ENCODE results near the gene SLC7A10. TPM values are rescaled to one million over a fixed set of nuclear protein-coding genes. Genes with fewer than 3 reads are reported as not detected.
"Not testable (repeated sequence)": the region's sequence is repeated elsewhere in the genome, so short reads cannot be mapped to it uniquely, and the experiment has no call there.

SLC7A10 gene
- total RNA-seq, 2 donors from 2014 or later: not detected

DNA sequence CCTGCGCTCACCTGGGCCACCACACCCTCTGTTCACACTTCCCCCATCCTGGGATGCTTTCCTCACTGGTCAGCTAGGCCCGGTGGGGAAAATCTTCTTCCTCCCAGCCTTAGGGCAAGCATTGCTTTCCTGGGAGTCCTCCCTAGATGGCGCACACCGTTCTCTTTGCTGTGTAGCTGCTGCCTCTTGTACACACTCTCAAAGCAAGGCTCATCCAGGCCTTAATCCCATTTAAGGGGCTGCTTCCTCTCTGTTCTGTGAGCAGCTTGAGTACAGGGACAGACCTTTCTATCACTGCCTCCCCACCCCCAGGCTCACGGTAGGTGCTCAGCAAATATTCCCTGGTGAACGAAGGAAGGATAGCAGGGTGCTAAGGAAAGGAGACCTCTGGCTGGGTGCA, 11.1 kb downstream of the SLC7A10 start:
- no peaks in the 10 kb centered on the region for H3K27me3 Mint-ChIP-seq (ENCODE audit: low read depth)
- no peak for ATAC-seq (replicated peaks in 1 of 2)
- H3K9me3 Mint-ChIP-seq: no peaks in the 10 kb centered on the region
- H3K36me3 Mint-ChIP-seq (ENCODE audit: insufficient read depth in 2 of 2): no peaks in the 10 kb centered on the region
- no peak overlapping the region for H3K4me3 Mint-ChIP-seq
- no peak overlapping the region for H3K27ac Mint-ChIP-seq
- DNase-seq: no peak
- no peaks in the 10 kb centered on the region for H3K4me1 Mint-ChIP-seq (ENCODE audit: low read depth)

DNA sequence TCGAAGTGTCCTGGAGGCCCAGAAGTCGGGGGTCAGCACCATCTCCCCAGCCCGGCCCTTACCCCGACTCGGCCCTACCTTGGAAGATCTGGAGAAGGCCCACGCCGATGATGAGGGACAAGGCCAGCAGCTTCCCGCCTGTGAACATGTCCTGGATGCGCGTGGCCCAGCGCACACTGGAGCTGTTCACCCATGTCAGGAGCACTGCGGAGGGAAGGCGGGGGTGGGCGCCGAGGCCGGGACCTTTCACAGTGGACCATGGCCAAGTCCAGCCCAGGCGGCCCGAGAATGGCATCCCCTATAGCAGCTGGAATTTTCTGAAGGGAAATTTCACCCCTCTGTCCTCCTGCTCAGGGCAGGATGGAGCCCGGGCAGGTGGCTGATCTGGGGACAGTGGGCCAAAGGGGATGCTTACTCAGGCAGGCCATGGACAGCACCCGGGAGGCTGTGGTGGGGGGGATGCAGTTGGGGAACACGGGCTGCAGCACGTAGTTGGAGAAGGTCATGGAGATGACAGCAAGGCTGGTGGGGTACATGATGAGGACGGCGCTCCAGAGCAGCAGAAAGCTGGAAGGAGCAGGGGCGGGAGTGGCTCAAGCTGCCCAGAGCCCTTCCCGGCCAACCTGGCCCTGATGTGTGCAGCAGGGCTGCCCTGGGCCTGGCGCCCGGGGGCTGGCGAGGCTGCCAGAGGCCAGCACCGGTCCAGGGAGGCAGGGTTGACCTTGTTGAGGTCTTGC, 13.0 kb downstream of the SLC7A10 start:
- H3K27me3 Mint-ChIP-seq (ENCODE audit: low read depth): no peaks in the 10 kb centered on the region
- no peaks in the 10 kb centered on the region for H3K36me3 Mint-ChIP-seq (ENCODE audit: insufficient read depth in 2 of 2)
- no peak overlapping the region for H3K4me3 Mint-ChIP-seq
- DNase-seq (no peak), ATAC-seq (replicated peaks in 1 of 2) (no peak)
- no peaks in the 10 kb centered on the region for H3K9me3 Mint-ChIP-seq
- no peak overlapping the region for H3K27ac Mint-ChIP-seq
- H3K4me1 Mint-ChIP-seq (ENCODE audit: low read depth): no peaks in the 10 kb centered on the region

DNA sequence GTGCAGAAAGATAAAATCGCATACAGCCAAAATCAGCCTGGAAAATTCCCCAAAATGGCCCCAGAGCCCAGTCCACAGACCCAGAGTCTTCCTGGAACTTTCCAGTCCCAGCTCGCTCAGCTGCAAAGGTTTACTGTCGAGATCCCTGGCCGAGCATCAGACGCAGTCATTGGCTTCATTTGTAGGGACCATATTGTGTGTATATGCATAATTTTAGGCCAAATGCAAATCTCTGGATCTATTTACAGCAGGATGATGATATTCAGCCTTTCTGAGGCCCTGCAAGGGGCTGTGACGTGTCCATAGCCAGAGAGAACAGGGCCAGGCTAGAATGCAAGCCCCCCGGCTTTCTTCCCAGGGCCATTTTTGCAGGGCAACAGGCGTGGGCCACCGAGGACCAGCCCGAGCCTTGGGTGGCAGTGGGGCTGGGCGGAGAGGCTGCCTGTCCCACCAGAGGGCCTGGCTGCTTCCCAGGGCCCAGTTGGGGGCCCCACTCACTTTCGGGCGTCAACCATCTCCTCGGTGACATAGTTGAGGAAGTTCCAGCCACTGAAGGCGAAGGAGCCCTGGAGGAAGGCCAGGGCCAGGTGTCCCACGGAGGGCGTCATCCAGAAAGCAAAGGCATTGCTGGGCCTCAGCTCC, 13.7 kb downstream of the SLC7A10 start:
- ATAC-seq (replicated peaks in 1 of 2) (no peak), DNase-seq (no peak)
- Mint-ChIP-seq H3K4me1 (ENCODE audit: low read depth) (no peaks in the 10 kb centered on the region), H3K36me3 (ENCODE audit: insufficient read depth in 2 of 2) (no peaks in the 10 kb centered on the region), H3K4me3 (no peak overlapping the region), H3K27ac (no peak overlapping the region), H3K9me3 (no peaks in the 10 kb centered on the region), H3K27me3 (ENCODE audit: low read depth) (no peaks in the 10 kb centered on the region)

DNA sequence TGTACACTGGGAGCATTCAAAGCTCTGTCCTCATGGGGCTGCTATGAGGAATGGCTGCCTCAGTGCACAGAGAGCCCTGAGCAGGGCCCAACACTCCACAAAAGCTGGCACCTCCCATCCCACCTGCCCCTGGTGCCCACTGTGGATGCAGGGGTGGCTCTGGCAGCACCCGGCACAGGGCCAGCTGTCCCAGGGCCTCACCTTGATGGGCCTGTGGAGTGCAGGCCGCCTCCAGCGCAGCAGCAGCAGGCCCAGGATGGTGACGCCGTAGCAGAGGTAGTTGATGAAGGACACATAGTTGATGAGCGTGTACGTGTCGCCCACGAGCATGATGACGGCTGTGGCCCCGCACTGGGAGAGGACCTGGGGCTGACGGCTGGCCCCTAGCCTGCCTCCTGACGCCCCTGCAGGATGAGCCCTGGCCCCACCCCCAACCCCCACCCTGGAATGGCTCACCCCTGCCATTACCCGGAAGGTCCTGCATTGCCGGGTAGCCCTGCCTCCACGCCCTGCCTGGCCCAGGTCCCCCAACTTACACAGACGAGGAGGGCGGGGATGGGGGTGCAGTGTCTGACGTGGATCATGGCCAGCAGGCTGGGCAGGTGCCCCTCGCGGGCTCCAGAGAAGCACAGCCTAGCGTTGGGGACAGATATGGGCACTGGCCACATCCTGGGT, 15.2 kb downstream of the SLC7A10 start:
- H3K4me3 Mint-ChIP-seq: no peak overlapping the region
- no peak for ATAC-seq (replicated peaks in 1 of 2)
- H3K27ac Mint-ChIP-seq: no peak overlapping the region

DNA sequence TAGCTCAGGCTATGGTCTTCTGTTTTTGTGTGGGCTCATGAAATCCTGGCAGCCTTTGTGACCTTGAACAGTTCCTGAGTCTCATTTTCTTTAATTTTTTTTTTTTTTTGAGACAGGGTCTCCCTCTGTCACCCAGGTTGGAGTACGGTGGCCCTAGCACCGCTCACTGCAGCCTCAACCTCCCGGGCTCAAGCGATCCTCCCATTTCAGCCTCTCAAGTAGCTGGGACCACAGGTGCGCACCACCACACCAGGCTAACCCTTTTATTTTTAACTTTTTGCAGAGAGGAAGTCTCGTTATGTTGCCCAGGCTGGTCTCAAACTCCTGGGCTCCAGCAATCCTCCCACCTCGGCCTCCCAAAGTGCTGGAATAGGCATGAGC, 15.8 kb downstream of the SLC7A10 start:
- ATAC-seq (replicated peaks in 1 of 2); H3K4me1 Mint-ChIP-seq (ENCODE audit: low read depth); DNase-seq; H3K27me3 Mint-ChIP-seq (ENCODE audit: low read depth); H3K27ac Mint-ChIP-seq; H3K36me3 Mint-ChIP-seq (ENCODE audit: insufficient read depth in 2 of 2); H3K4me3 Mint-ChIP-seq; H3K9me3 Mint-ChIP-seq: not testable (repeated sequence)

More for the DNA sequence above, 15.2 kb downstream of the SLC7A10 start:
- H3K36me3 Mint-ChIP-seq (ENCODE audit: insufficient read depth in 2 of 2): no peaks in the 10 kb centered on the region
- no peak for DNase-seq
- no peaks in the 10 kb centered on the region for H3K9me3 Mint-ChIP-seq
- H3K4me1 Mint-ChIP-seq (ENCODE audit: low read depth): no peaks in the 10 kb centered on the region
- no peaks in the 10 kb centered on the region for H3K27me3 Mint-ChIP-seq (ENCODE audit: low read depth)

DNA sequence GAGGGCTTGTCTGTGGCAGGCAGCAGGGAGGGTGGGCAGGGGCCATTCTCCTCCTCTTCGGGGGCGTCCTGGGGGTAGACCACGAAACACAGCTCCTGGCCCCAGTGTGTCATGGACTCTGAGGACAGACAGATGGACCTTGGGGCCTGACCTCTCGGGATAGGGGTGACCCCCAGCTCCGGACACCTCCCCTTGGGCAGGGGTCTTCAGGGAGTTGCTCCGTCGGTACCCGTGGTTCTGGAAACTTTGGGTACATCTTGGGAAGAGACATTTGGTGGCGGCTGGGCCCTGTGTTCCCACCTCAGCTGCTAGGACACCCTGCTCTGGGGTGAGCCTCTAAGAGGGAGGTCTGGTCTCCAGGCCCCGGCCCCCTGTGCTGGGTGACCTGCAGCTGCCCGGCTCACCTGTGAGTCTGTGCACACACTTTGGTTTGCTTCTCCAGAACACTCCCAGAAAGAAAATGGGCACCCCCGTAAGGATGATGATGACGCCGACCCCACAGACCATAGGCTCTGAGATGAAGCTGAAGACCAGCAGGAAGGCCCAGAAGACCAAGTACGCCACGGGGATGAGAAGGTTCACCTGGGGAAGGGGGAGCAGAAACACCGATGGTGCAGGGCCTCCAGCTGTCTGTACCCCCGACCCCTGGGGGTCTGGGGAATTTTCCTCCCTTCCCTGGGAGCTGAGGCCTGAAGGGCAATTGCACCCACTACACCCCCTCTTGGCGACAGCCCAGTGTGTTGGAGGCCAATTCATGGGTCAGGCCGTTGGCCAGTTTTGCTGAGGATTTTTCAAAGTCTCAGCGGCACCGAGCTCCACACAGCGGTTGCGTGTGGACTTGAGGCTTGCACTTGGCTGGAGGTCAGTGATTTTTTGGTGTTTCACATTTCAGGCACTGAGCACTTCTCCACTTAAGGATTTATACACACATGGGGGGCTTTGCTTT, 16.5 kb downstream of the SLC7A10 start:
- DNase-seq (no peak), ATAC-seq (replicated peaks in 1 of 2) (no peak)
- H3K27ac Mint-ChIP-seq: no peak overlapping the region
- H3K4me1 Mint-ChIP-seq (ENCODE audit: low read depth): no peaks in the 10 kb centered on the region
- H3K9me3 Mint-ChIP-seq: no peaks in the 10 kb centered on the region
- H3K27me3 Mint-ChIP-seq (ENCODE audit: low read depth): no peaks in the 10 kb centered on the region
- no peak overlapping the region for H3K4me3 Mint-ChIP-seq
- H3K36me3 Mint-ChIP-seq (ENCODE audit: insufficient read depth in 2 of 2): no peaks in the 10 kb centered on the region

DNA sequence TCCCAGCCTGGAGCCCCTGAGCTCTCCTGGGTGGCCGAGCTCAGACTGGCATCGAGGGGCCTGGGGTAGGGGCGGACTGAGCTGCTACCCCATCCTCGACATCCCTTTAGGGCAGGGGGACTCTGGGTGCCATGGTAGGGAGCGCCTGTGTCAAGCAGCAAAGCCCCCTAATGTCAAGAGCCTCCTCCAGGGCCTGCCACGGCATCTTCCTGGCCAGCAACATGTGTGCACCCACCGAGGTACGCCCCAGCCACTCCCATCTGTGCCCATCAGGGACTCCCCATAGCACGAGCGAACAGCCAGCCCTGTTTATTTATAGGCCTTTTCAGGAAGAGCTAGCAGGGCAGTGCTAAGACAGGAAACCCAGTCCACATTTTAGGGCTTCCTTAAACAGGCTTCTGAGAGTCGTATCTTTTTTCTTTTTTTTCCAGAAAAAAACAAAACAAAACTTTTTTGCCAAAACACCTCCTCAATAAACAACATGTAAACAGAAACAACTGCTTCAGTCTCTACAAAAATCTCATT, 17.2 kb downstream of the SLC7A10 start:
- Mint-ChIP-seq H3K27me3 (ENCODE audit: low read depth) (no peaks in the 10 kb centered on the region), H3K4me3 (no peak overlapping the region), H3K36me3 (ENCODE audit: insufficient read depth in 2 of 2) (no peaks in the 10 kb centered on the region), H3K27ac (no peak overlapping the region), H3K9me3 (no peaks in the 10 kb centered on the region), H3K4me1 (ENCODE audit: low read depth) (no peaks in the 10 kb centered on the region)
- DNase-seq: no peak
- no peak for ATAC-seq (replicated peaks in 1 of 2)

DNA sequence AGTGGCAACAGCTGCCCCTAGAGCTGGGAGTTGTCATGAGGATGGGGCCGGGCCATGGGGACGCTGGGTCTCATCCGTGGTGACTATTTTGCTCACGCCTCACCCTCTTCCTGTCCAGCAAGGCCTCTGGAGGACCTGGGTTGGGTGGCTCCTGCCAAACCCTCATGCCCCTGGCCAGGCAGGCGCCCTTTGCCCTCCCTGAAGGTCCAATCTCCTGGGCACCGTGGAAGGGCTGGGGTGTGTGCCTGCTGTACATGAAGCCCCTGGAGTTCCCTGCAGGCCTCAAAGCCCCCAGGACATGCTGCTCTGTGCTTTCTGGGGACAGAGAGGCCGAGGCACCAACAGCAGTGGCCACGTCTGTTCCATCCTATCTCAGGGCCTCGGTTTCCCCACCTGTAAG, 17.7 kb downstream of the SLC7A10 start:
- Mint-ChIP-seq H3K36me3 (ENCODE audit: insufficient read depth in 2 of 2) (no peaks in the 10 kb centered on the region), H3K4me3 (no peak overlapping the region), H3K4me1 (ENCODE audit: low read depth) (no peaks in the 10 kb centered on the region), H3K27ac (no peak overlapping the region), H3K9me3 (no peaks in the 10 kb centered on the region), H3K27me3 (ENCODE audit: low read depth) (no peaks in the 10 kb centered on the region)
- DNase-seq: no peak
- no peak for ATAC-seq (replicated peaks in 1 of 2)

DNA sequence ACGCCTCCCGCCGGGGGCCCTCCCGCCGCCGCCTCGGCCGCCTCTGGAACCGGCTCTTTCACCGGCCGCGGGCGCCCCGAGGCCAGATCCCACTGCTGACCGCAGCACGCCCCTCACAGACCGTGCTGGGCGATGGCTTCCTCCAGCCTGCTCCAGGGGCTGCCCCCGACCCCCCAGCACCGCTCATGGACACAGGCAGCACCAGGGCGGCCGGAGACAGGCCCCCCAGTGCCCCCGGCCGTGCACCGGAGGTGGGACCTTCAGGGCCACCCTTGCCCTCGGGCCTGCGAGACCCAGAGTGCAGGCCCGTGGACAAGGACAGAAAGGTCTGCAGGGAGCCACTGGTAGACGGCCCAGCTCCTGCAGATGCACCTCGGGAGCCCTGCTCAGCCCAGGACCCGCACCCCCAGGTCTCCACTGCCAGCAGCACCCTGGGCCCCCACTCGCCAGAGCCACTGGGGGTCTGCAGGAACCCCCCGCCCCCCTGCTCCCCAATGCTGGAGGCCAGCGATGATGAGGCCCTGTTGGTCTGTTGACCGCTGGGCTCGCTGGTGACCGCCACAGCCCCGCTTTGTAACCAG, 18.5 kb downstream of the SLC7A10 start:
- DNase-seq (no peak), ATAC-seq (replicated peaks in 1 of 2) (no peak)
- Mint-ChIP-seq H3K4me3 (no peak overlapping the region), H3K27ac (no peak overlapping the region), H3K27me3 (ENCODE audit: low read depth) (no peaks in the 10 kb centered on the region), H3K4me1 (ENCODE audit: low read depth) (no peaks in the 10 kb centered on the region), H3K9me3 (no peaks in the 10 kb centered on the region), H3K36me3 (ENCODE audit: insufficient read depth in 2 of 2) (no peaks in the 10 kb centered on the region)

DNA sequence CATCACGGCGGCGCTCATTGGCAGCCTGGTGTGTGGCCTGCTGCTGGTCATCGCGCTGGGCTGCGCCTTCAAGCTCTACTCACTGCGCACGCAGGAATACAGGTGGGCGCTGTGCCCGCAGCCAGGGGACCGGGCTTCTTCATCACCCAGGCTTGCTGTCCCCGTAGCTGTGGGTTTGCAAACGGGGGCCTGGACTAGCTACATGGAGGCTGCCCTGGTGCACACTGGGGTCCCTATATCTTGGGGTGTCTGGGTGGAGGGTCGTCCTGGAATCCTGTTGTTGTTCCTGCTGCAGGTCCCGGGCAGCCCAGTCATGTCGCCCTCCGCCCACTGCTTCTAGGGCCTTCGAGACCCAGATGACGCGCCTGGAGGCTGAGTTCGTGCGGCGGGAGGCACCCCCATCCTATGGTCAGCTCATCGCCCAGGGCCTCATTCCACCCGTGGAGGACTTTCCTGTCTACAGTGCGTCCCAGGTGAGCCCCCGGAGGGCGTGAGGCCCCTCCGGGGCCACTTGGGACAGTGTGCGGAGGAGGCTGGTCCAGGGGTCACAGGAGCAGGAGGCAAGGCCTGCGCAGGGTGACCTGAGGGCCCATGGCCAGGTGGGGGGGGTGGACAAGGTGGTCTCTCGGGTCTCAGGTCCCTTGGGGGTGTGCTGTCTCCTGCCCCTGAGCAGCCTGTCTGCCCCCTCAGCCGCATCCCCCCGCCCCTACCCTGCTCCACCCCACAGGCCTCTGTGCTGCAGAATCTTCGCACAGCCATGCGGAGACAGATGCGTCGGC, 19.2 kb downstream of the SLC7A10 start:
- Mint-ChIP-seq H3K27ac (no peak overlapping the region), H3K36me3 (ENCODE audit: insufficient read depth in 2 of 2) (no peaks in the 10 kb centered on the region), H3K9me3 (no peaks in the 10 kb centered on the region), H3K27me3 (ENCODE audit: low read depth) (no peaks in the 10 kb centered on the region), H3K4me3 (no peak overlapping the region), H3K4me1 (ENCODE audit: low read depth) (no peaks in the 10 kb centered on the region)
- ATAC-seq (replicated peaks in 1 of 2) (no peak), DNase-seq (no peak)

DNA sequence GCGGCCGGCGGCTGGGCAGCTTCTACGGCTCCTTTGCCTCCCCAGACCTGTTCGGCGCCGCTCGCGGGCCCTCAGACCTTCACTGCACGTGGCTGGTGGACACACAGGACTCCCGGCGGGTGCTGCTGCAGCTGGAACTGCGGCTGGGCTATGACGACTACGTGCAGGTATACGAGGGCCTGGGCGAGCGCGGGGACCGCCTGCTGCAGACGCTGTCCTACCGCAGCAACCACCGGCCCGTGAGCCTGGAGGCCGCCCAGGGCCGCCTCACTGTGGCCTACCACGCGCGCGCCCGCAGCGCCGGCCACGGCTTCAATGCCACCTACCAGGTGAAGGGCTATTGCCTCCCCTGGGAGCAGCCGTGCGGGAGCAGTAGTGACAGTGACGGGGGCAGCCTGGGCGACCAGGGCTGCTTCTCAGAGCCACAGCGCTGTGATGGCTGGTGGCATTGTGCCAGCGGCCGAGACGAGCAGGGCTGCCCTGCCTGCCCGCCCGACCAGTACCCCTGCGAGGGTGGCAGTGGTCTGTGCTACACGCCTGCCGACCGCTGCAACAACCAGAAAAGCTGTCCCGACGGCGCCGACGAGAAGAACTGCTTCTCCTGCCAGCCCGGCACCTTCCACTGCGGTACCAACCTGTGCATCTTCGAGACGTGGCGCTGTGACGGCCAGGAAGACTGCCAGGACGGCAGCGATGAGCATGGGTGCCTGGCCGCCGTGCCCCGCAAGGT, 20.0 kb downstream of the SLC7A10 start:
- Mint-ChIP-seq H3K4me3 (no peak overlapping the region), H3K4me1 (ENCODE audit: low read depth) (no peaks in the 10 kb centered on the region), H3K27me3 (ENCODE audit: low read depth) (no peaks in the 10 kb centered on the region)

More for the DNA sequence above, 20.0 kb downstream of the SLC7A10 start:
- H3K36me3 Mint-ChIP-seq (ENCODE audit: insufficient read depth in 2 of 2): no peaks in the 10 kb centered on the region
- ATAC-seq (replicated peaks in 1 of 2): no peak
- DNase-seq: no peak
- no peaks in the 10 kb centered on the region for H3K9me3 Mint-ChIP-seq
- no peak overlapping the region for H3K27ac Mint-ChIP-seq
